ENCODE results near the gene ACTC1.
"Not testable (repeated sequence)": the region's sequence is repeated elsewhere in the genome, so short reads cannot be mapped to it uniquely, and the experiment has no call there.

Gene ACTC1

DNA sequence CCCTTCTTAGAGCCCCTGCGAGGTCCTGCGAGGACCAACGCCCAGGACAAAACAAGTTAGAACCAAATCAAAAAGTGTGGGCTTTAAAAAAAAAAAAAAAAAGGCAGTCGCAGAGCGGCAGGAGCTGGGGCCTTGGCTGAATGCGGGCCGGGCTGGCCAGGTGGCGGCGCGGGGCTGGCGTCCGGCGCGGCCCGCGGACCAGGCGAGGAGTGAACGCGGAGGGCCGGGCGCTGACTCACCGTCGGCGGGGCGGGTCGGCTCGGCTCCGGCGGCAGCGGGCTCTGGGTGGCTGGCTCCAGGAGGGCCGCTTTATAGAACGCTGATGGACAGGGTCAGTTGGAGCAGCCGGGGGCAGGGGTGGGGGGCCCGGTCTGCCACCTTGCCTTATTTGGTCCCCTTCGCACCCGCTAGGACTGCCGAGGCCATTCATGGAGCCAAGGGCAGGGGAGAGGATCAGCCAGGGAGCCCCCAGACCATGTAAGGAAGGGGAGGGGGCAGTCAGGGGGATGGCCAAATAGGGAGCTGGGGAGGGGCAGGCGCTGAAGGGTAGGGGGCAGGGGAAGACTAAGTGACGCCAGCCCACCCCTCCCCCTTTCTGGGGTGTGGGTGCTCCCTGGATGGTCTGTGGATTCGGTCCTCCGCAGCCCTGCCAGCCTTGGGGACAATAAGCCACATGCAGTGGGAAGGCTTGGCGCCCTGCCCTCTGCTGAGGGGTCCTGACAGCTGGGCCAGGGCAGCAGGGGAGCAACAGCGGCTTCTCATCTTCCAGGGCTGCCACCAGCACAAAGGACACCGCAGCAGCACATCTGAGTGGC is at the start of gene ACTC1:
Gene ACTC1, minus strand, starts transcription at position 283 of the 815 bp plus-strand sequence. CDS start 741 bp downstream, outside the sequence.
- TF ChIP-seq POLR2A (IDR thresholded peaks at IDR 0.05; ENCODE audit: low read length) (no peak), GATA1 (IDR thresholded peaks at IDR 0.05; ENCODE audit: low read depth, low read length) (no peak)
- peak; percentile 2 to 24 for DNase-seq

DNA sequence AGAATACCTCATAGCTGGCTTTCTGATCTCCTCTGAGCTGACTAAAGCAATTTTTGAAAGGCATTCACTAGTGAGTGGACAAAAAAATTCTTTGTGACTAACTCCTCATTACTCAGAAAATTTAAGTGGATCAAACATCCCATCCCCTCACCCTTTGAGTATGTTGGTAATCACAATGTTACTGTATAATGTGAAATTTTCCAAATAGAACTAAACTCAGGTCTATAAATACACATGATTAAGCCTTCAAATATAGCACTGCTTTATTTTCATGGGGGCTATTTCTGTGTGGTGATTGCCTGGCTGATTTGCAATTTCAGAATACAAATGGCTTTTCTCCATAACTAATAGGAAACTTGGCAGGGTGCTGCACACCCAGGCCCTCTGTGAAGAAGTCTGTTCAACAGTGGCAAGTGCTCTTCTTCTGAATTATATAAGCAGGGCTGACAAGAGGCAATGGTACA is 45.9 kb upstream of the ACTC1 start:
- TF ChIP-seq POLR2A (IDR thresholded peaks at IDR 0.05; ENCODE audit: low read length): no peak
- TF ChIP-seq GATA1 (IDR thresholded peaks at IDR 0.05; ENCODE audit: low read depth, low read length): no peak
- DNase-seq: no peak

DNA sequence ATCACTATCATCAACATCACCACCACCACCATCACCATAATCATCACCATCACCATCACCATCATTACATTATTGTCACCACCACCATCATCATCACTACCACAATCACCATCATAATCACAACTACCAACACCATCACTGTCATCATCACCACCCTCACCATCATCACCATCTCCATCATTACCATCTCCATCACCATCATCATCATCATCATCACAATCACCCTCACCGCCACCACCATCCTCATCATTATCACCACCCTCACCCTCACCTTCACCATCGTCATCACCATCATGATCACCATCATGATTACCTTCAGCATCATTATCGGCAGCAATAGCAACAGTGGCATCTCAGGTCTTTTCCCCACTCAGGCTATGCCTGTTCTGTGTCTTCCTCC is 42.9 kb upstream of the ACTC1 start:
- TF ChIP-seq POLR2A (IDR thresholded peaks at IDR 0.05; ENCODE audit: low read length) (no peak), GATA1 (IDR thresholded peaks at IDR 0.05; ENCODE audit: low read depth, low read length) (no peak)
- DNase-seq: no peak

DNA sequence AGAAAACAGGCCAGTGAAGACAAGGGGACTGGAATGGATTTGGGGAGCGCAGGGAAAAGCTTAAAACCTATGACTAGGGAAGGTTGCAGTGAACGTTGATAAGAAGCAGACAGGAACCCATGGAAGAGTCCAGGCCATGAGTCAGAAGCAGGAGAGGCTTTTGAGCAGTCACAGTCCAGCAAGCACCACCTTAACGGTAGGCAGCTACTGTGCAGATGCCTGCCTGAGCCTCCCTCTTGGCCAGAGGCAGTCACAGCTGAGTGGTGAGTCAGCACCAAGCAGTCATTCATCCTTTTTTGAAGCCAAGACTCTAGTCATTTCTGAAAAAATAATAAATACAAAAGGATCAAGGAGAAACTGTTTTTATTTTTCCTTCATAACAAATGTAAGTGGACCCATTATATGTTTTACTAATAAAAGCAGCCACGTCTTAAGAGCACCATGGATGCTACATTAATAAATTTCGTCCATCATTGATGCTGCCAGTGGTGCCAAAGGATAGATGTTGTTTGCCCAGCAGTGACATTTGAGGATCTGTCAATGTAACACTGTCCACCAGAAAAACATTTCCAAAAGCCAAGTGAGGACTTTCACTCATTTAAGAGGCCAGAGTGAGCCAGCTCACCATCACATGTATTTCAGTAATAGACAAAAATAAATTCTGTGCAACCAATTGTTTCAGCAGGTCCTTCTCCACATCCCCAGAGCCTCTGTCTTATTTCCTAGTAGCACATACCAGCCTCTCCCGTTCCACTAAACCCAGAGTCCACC is 42.1 kb upstream of the ACTC1 start:
- no peak for DNase-seq
- TF ChIP-seq GATA1 (IDR thresholded peaks at IDR 0.05; ENCODE audit: low read depth, low read length) (no peak), POLR2A (IDR thresholded peaks at IDR 0.05; ENCODE audit: low read length) (no peak)

DNA sequence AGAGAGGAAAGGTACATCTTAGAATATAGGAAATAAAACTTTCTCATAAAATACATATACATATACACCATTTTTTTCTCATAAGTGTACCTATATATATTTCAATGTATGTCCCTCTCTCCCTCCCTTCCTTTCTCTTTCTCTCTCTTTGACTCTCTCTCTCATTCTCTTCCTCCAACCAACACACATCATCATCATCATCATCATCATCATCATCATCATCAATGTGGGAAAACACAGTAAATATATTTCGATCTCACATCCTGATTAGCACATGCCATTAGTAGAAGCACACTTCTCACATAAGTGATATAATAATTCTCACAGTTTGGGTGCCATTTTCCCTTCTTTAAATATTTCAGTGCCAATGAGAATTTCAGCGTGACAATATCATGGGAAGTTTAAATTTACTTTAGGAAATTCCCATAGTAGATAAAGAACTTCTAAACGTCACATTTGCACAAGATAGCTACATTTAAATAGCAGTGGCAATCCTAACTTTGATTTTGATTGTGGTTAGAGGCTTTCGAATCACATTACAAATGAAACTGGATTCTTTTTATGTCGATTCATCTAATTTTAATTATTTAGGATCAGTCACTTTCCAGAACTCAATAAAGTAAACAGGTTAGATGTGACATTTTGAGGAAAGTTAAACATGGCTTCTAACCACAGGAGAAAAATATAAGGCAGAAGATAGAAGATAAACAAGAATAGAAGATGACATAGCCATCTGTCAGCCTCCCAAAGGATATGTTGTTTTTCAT is 33.0 kb upstream of the ACTC1 start:
- DNase-seq: no peak
- TF ChIP-seq GATA1 (IDR thresholded peaks at IDR 0.05; ENCODE audit: low read depth, low read length): no peak
- no peak for TF ChIP-seq POLR2A (IDR thresholded peaks at IDR 0.05; ENCODE audit: low read length)

DNA sequence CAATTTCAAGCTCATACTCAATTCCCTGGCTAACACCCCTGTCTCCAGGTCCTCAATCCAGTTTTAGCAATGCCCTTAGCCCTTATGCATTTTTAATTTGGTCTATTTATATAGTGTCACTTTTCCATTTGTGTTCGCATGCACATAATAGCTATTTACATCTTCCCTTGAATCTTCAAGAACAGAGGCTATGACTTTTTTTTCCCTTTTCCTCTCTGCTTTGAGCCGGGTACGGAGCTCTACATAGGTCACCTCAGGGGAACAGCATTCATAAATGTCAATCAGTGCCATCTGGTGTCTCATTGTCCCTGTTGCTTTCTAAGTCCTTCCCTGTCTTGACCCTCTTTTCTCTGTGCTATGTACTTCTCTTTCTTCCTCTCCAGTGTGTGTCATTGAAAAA is 26.5 kb upstream of the ACTC1 start:
- no peak for TF ChIP-seq GATA1 (IDR thresholded peaks at IDR 0.05; ENCODE audit: low read depth, low read length)
- no peak for TF ChIP-seq POLR2A (IDR thresholded peaks at IDR 0.05; ENCODE audit: low read length)
- DNase-seq: no peak

DNA sequence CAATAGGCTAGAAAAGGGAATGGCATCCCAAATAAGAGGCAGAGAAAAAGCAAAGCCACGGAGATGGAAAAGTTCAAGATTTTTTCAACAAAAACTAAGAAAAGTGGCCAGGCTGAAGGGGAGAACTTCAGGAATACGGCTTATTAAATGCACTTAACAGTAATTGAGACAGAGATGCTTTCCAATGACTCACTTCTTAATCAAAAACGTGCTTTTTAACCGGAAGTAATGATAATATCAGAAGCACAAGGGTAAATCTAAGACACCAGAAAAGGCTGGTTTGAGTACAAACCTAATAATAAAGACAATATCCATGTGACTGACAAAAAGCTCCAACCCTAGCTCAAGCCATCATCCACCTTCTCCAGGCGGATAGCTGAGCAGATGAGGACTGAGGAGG is 24.8 kb upstream of the ACTC1 start:
- no peak for DNase-seq
- TF ChIP-seq GATA1 (IDR thresholded peaks at IDR 0.05; ENCODE audit: low read depth, low read length) (no peak), POLR2A (IDR thresholded peaks at IDR 0.05; ENCODE audit: low read length) (no peak)

DNA sequence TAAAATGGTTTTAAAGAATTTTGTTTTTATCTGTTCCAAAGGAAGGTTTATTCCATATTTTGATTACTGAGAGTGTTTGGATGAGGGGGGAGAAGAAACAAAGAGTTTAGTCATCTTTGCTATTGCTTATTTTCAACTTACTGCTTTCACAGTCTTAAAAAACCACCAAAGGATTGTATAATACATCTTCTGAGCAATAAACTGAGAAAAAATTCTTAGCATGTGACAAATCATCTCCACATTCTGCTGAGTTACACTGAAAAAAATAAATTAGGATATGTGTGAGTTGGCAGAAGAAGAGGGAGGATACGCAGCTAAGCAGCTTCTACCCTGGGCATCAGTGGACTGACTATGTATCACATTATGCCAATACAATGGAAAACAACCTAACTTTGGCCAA is 23.2 kb upstream of the ACTC1 start:
- TF ChIP-seq GATA1 (IDR thresholded peaks at IDR 0.05; ENCODE audit: low read depth, low read length) (no peak), POLR2A (IDR thresholded peaks at IDR 0.05; ENCODE audit: low read length) (no peak)
- no peak for DNase-seq

DNA sequence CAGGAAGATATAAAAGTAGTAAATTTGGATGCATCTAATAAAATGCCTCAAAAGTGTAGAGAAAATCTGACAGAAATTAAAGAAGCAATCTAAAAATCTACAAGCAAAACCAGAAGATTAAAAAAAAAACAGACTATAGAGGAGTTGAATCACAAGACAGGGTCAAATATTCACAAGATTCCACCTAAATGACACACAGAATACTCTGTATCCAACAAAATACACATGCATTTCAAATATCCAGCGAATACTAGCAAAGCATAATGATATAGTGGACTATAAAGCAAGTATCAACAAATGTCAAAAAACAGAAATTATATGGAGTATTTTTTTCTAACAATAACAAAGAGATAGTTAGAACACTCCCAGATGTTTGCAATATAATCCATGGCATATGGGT is 20.5 kb upstream of the ACTC1 start:
- no peak for DNase-seq
- TF ChIP-seq POLR2A (IDR thresholded peaks at IDR 0.05; ENCODE audit: low read length) (no peak), GATA1 (IDR thresholded peaks at IDR 0.05; ENCODE audit: low read depth, low read length) (no peak)

DNA sequence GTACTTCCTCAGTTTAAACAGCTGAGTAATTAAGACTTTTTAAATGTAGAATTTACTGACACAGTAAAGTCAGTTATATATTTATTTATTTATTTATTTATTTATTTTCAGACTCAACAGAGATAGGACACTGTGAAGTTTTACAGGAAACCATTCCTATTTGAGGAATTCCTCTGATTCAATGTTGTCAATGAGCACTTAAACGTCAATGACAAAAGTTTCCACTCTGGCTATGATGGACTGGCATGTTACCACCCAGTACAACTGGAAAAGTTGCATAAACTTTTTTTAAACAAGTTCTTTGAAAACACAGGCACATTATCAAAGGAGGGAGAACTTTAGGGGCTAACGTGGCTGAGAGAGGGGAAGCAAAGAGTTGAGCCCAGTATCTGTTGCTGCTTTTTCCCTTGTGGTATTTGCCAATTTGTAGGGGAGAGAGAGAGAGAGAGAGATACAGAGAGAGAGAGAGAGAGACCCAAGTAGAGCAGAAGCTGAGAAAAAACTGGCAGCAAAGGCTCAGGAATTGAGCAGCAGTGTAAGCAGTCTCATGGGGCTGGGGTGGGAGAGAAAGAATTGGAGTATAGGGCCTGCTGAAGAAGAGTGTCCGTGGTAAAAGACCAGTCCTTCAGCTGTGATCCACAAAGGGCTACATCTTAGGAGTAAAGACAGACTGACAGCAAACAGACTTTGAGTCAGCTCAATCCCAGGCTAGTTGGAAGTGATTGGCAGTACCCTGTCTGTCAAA is 18.3 kb upstream of the ACTC1 start:
- no peak for DNase-seq
- TF ChIP-seq POLR2A (IDR thresholded peaks at IDR 0.05; ENCODE audit: low read length): no peak
- TF ChIP-seq GATA1 (IDR thresholded peaks at IDR 0.05; ENCODE audit: low read depth, low read length): no peak

DNA sequence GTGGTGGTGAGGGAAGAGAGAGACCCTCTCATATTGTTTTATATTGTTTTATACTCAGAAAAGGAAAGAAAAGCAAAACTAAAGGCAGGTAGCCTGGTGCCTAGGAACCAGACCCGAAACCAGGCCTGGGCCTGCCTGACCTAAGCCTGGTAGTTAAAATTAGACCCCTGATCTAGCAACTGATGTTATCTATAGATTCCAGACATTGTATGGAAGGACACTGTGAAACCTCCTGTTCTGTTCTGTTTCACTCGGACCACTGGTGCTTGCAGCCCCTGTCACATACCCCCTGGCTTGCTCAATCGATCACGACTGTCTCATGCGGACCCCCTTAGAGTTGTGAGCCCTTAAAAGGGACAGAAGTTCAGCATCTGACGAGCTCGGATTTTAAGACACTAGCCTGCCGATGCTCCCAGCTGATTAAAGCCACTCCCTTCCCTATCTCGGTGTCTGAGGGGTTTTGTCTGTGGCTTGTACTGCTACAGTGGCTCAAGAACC is 17.6 kb upstream of the ACTC1 start:
- DNase-seq: not testable (repeated sequence)

DNA sequence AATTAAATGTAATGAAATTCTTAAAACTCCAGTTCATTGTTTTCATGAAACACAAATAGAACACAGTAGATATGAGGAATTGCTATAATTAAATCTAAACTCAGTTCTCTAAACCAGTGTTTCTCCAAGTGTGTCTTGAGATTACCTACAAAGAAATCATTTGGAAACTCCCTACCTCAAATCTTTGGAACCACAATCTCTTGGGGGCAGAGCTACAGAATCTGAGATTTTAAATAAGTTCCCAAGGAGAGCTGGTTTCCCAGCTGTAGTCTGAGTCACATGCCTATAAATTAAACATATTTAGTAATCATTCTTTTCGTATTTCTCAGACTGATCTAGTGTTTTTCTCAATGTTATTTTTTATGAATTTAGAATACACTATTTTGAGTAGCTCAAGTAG is 17.0 kb upstream of the ACTC1 start:
- TF ChIP-seq POLR2A (IDR thresholded peaks at IDR 0.05; ENCODE audit: low read length) (no peak), GATA1 (IDR thresholded peaks at IDR 0.05; ENCODE audit: low read depth, low read length) (no peak)
- DNase-seq: no peak

DNA sequence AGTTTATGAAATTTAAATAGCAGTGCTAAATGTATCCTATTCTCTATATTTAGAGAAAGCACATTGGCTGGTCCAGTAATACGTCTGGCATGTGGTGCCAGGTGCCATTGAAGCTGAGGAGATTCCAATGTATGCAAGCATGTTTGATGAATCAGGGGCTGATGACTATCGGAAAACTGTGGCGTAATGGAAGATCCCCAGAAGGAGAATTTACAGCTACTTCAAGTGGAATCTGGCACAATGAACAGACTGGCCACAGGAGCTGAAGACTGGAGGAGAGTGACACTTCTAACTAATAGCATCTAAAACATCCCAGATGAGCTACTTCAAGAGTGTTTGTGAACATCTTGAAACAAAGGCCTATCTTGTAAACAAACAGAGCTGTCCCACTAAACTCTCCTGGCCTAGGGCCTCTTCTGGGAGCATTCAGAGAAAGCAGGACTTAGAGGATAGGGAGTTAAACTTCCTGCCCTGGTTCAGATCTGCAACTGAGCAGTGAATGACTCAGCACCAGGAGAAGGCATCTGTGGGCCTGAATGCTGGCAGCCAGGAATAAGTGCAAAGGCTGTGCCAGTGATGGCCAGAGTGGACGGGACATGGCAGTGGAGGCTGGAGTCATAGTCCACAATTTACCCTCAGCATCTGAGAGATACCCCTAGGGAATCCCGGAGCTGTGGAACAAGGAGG is 15.2 kb upstream of the ACTC1 start:
- TF ChIP-seq GATA1 (IDR thresholded peaks at IDR 0.05; ENCODE audit: low read depth, low read length) (no peak), POLR2A (IDR thresholded peaks at IDR 0.05; ENCODE audit: low read length) (no peak)
- no peak for DNase-seq

Data from erythroblast (primary cell).